GM12892 (cell line): ENCODE data around the gene PAQR3.

Experiments
- POLR2A ChIP-seq: IDR thresholded peaks from 2 replicates; pipeline ENCODE4 v1.6.1; 2011; ENCODE audit warnings: low read depth, low read length, control low read depth
- POLR2AphosphoS5 ChIP-seq: IDR thresholded peaks from 2 replicates; pipeline ENCODE4 v1.6.1; 2011; ENCODE audit warnings: low read depth, low read length, control low read depth
- TAF1 ChIP-seq: IDR thresholded peaks from 2 replicates; pipeline ENCODE4 v1.6.1; 2011; ENCODE audit warnings: low read depth, mild to moderate bottlenecking, control low read depth, low read length, borderline replicate concordance

GRCh38 chr4:78937837-78938236, 1.4 kb downstream of the PAQR3 start:
- no peak for TF ChIP-seq POLR2A
- TF ChIP-seq TAF1: no peak
- no peak for TF ChIP-seq POLR2AphosphoS5
